Parathyroid adenoma (tissue), 2 donors: ENCODE results near the gene C4orf17.
"Not testable (repeated sequence)": the region's sequence is repeated elsewhere in the genome, so short reads cannot be mapped to it uniquely, and the experiment has no call there.

Source experiments
- H2AFZ ChIP-seq: fragments of 300-600 bp; sonication (generic); one replicate; pipeline ENCODE4 v1.7.0; 2017; ENCODE audit warnings: antibody characterized with exemption, mild to moderate bottlenecking
- H3K27ac ChIP-seq: fragments of 300-600 bp; sonication (generic); one replicate; pipeline ENCODE4 v1.7.0; 2017
- H3K27me3 ChIP-seq: fragments of 300-600 bp; sonication (generic); one replicate; pipeline ENCODE4 v1.7.0; 2017; ENCODE audit warnings: low read length; ENCODE audit not compliant: control insufficient read depth, insufficient read depth
- H3K36me3 ChIP-seq: fragments of 300-600 bp; sonication (generic); one replicate; pipeline ENCODE4 v1.7.0; 2017; ENCODE audit warnings: low read length; ENCODE audit not compliant: control insufficient read depth, insufficient read depth
- H3K4me1 ChIP-seq: fragments of 300-600 bp; sonication (generic); one replicate; pipeline ENCODE4 v1.7.0; 2017; ENCODE audit warnings: control low read depth
- H3K4me2 ChIP-seq: fragments of 300-600 bp; sonication (generic); one replicate; pipeline ENCODE4 v1.7.0; 2017; ENCODE audit warnings: low read length
- H3K4me3 ChIP-seq: fragments of 300-600 bp; sonication (generic); one replicate; pipeline ENCODE4 v1.7.0; 2017; ENCODE audit warnings: low read depth, low read length
- H3K79me2 ChIP-seq: fragments of 300-600 bp; sonication (generic); one replicate; pipeline ENCODE4 v1.7.0; 2017; ENCODE audit warnings: control low read depth
- H3K9ac ChIP-seq: fragments of 300-600 bp; sonication (generic); one replicate; pipeline ENCODE4 v1.7.0; 2017; ENCODE audit warnings: mild to moderate bottlenecking
- H3K9me3 ChIP-seq: fragments of 300-600 bp; sonication (generic); one replicate; pipeline ENCODE4 v1.7.0; 2017; ENCODE audit warnings: low read length; ENCODE audit not compliant: control insufficient read depth
- TF ChIP-seq, protein P1 (sequence below): fragments of 300-600 bp; sonication (generic); IDR thresholded peaks from one replicate; pipeline ENCODE4 v1.7.0; 2017; ENCODE audit warnings: antibody characterized with exemption, mild to moderate bottlenecking
- donor health status: primary hyperparathyroidism.

C4orf17 gene

DNA sequence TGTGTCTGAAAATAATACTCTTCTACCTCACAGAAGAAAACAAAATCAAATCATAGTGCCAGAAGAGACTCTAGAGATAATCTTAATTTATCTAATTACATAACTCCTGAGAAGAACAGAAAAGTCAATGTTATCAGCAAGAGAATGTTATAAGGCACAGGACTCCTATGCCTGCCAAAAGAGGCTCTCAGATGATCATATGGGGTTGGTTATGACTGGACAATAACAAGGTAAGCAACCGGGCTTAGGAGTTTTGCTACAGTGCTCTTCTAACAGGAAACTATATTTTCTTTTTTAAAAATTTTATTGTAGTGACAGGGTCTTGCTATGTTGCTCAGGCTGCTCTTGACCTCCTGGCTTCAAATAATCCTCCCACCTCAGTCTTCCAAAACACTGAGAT, 3.5 kb upstream of the C4orf17 start:
- H3K4me2 ChIP-seq: no peak overlapping the region
- TF ChIP-seq, protein P1, sequence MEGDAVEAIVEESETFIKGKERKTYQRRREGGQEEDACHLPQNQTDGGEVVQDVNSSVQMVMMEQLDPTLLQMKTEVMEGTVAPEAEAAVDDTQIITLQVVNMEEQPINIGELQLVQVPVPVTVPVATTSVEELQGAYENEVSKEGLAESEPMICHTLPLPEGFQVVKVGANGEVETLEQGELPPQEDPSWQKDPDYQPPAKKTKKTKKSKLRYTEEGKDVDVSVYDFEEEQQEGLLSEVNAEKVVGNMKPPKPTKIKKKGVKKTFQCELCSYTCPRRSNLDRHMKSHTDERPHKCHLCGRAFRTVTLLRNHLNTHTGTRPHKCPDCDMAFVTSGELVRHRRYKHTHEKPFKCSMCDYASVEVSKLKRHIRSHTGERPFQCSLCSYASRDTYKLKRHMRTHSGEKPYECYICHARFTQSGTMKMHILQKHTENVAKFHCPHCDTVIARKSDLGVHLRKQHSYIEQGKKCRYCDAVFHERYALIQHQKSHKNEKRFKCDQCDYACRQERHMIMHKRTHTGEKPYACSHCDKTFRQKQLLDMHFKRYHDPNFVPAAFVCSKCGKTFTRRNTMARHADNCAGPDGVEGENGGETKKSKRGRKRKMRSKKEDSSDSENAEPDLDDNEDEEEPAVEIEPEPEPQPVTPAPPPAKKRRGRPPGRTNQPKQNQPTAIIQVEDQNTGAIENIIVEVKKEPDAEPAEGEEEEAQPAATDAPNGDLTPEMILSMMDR: no peak
- H3K9ac ChIP-seq: no peak overlapping the region
- H3K27ac ChIP-seq: no peak overlapping the region
- H3K4me1 ChIP-seq: no peaks in the 10 kb centered on the region
- no peaks in the 10 kb centered on the region for H3K9me3 ChIP-seq
- H3K36me3 ChIP-seq: no peaks in the 10 kb centered on the region
- no peak overlapping the region for H2AFZ ChIP-seq
- H3K4me3 ChIP-seq: no peak overlapping the region
- H3K79me2 ChIP-seq: no peaks in the 10 kb centered on the region
- H3K27me3 ChIP-seq: no peaks in the 10 kb centered on the region

DNA sequence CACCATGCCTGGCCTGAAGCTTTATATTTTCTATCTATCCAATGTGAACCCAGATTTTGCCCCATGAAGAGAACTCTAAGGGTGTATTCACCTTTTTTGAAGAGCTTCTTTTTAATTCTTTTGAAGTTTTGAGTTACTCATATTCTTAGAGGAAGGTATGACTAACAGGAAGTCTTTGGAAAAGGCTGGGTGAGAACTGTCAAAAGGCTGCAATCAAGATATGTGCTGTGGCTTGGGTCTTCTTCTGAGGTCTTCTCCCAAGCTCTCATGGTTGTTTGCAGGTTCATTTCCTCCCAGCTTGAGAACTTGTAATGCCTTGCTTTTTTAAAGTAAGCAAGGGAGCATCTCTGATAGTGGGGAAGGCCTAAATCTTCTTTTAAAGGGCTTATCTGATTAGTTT, 3.1 kb upstream of the C4orf17 start:
- Histone ChIP-seq H2AFZ (no peak overlapping the region), H3K4me3 (no peak overlapping the region), H3K4me2 (no peak overlapping the region), H3K9ac (no peak overlapping the region), H3K9me3 (no peaks in the 10 kb centered on the region), H3K36me3 (no peaks in the 10 kb centered on the region), H3K27ac (no peak overlapping the region), H3K4me1 (no peaks in the 10 kb centered on the region), H3K27me3 (no peaks in the 10 kb centered on the region), H3K79me2 (no peaks in the 10 kb centered on the region)
- TF ChIP-seq, protein P1: no peak

DNA sequence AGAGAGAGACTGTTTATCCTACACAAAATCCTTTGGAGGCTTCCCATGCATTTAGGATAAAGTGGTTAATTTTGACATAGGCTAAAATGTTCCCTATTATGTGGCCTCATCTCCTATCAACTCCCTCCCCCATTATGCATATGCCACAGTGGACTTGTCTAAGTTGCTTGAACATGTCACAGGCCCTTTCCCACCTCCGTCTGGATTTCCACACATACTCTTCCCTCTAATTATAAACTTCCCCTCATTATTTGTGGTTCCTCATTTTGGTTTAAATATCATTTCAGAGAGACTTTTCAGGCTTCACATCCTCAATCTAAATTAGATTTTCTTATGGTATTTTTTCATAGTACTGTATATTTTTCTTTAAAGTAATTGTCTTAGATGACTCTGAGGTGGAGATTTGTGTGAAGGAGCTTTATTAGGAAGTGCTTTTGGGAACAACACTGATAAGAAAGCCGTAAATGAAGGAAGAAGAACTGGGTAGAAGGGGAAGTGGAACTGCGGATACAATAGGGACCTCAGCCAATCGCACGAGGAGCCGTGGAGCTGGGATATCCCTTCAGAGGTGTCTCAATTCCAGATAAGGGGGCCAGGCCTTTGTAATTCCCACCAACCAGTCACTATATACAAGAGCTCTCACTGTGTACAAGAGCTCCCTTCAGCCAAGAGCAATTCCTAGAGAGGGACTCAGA, 7.9 kb downstream of the C4orf17 start:
- Histone ChIP-seq H3K9me3 (no peaks in the 10 kb centered on the region), H3K27ac (no peak overlapping the region), H3K4me1 (no peaks in the 10 kb centered on the region), H3K79me2 (no peaks in the 10 kb centered on the region), H3K36me3 (no peaks in the 10 kb centered on the region), H3K9ac (no peak overlapping the region), H3K4me3 (no peak overlapping the region), H3K4me2 (no peak overlapping the region), H2AFZ (no peak overlapping the region), H3K27me3 (no peaks in the 10 kb centered on the region)
- TF ChIP-seq, protein P1: no peak

DNA sequence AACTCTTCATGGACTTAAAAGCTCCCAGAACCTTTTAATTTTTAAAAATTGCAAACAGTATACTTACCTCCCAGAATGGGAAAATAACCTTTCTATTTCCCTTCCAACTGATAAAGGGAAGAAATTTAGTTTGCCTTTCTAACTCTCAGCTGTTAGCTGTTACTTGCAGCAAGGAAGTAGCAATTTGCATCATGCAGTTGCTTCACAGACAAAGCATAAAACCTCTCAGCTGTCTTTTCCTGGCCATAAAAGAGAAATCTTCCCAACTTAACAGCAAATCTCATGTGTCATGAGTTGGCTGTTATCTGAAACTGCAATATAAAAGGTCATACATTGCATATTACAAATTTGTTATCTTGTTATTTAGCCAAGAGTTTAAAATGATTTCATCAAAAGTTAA, 18.4 kb downstream of the C4orf17 start:
- Histone ChIP-seq H3K36me3 (no peaks in the 10 kb centered on the region), H3K4me2 (no peak overlapping the region), H3K9me3 (no peaks in the 10 kb centered on the region), H3K27me3 (no peaks in the 10 kb centered on the region), H3K4me1 (no peaks in the 10 kb centered on the region), H3K4me3 (no peak overlapping the region), H3K27ac (no peak overlapping the region), H3K79me2 (no peaks in the 10 kb centered on the region), H3K9ac (no peak overlapping the region), H2AFZ (no peak overlapping the region)
- TF ChIP-seq, protein P1: no peak

DNA sequence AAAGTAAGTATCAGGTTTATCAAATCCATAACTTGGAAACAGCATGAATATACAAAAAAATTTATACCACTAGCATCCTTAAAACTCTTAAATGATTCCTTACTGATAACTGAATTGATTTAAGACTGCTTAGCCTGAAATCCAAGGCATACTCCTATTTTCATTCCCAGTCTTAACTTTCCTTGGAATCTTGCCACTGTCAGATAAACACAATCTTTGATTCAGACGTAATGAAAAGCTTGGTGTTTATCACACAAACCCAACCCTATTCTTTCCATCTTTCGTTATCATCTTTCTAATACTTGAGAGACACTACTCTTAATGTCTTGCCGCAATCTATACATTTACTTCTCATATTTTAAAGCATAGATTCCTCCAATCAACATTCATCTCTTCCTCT, 19.1 kb downstream of the C4orf17 start:
- Histone ChIP-seq H3K9ac (no peak overlapping the region), H3K4me3 (no peak overlapping the region), H3K4me2 (no peak overlapping the region), H3K36me3 (no peaks in the 10 kb centered on the region), H2AFZ (no peak overlapping the region), H3K79me2 (no peaks in the 10 kb centered on the region), H3K27ac (no peak overlapping the region), H3K27me3 (no peaks in the 10 kb centered on the region), H3K9me3 (no peaks in the 10 kb centered on the region), H3K4me1 (no peaks in the 10 kb centered on the region)
- TF ChIP-seq, protein P1: no peak

DNA sequence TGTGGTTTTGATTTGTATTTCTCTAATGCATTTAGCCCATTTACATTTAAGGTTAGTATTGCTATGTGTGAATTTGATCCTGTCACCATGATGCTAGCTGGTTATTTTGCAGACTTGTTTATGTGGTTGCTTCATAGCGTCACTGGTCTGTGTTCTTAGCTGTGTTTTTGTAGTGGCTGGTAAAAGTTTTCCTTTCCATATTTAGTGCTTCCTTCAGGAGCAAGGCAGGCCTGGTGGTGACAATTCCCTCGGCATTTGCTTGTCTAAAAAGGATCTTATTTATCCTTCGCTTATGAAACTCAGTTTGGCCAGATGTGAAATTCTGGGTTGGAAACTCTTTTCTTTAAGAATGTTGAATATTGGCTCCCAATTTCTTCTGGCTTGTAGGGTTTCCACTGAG, 23.9 kb downstream of the C4orf17 start:
- not testable (repeated sequence) for H3K9ac ChIP-seq, H3K4me1 ChIP-seq, H3K27ac ChIP-seq, H3K9me3 ChIP-seq, H3K36me3 ChIP-seq, H2AFZ ChIP-seq, H3K79me2 ChIP-seq, H3K27me3 ChIP-seq, H3K4me2 ChIP-seq, H3K4me3 ChIP-seq
